Fibroblast of pulmonary artery (primary cell): ENCODE data around the gene IL36B.

ENCODE experiments used
- DNase-seq: peaks from one replicate; pipeline ENCODE4 v3.0.0-alpha.2; 2010; ENCODE audit warnings: low read depth
- H3K4me3 ChIP-seq: replicated peaks from 2 replicates; pipeline ENCODE4 v1.5.1; 2011; ENCODE audit warnings: low read depth, mild to moderate bottlenecking, control low read depth, low read length, moderate library complexity
- CTCF ChIP-seq: IDR thresholded peaks from 2 replicates; pipeline ENCODE4 v1.5.1; 2011; ENCODE audit warnings: mild to moderate bottlenecking, control low read depth, low read length, inconsistent platforms; ENCODE audit errors: missing control alignments

The IL36B gene

GRCh38 chr2:113005030-113005509, 47.6 kb downstream of the IL36B start, which contains the start of gene IL36A:
IL36A (plus strand) TSS chr2:113005459; CDS start chr2:113005872, 413 bp downstream.
- no peak for DNase-seq
- H3K4me3 ChIP-seq = no peak within 1 kb of the TSS
- TF ChIP-seq CTCF = no peak

- no peak for DNase-seq
- H3K4me3 ChIP-seq = no peak overlapping the region
- TF ChIP-seq CTCF = no peak
These were observed 50.0 kb downstream of the IL36B start for GRCh38 chr2:113002677-113003076.

- H3K4me3 ChIP-seq = no peak overlapping the region
- DNase-seq = no peak
- no peak for TF ChIP-seq CTCF
These were observed 52.2 kb downstream of the IL36B start for GRCh38 chr2:113000436-113000835.

- H3K4me3 ChIP-seq = no peak overlapping the region
- DNase-seq = no peak
- TF ChIP-seq CTCF = no peak
These were observed 55.5 kb downstream of the IL36B start for GRCh38 chr2:112997151-112997550.

- DNase-seq = no peak
- no peak overlapping the region for H3K4me3 ChIP-seq
- no peak for TF ChIP-seq CTCF
These were observed 56.0 kb downstream of the IL36B start for GRCh38 chr2:112996635-112997034.

GRCh38 chr2:112995346-112995920, 57.2 kb downstream of the IL36B start:
- H3K4me3 ChIP-seq = no peak overlapping the region
- no peak for TF ChIP-seq CTCF
- DNase-seq = no peak

GRCh38 chr2:112994648-112995047, 58.0 kb downstream of the IL36B start:
- TF ChIP-seq CTCF = no peak
- no peak overlapping the region for H3K4me3 ChIP-seq
- no peak for DNase-seq
